KBM-7 (cell line): Measurements from ENCODE around the gene CIP2A.

ENCODE experiments used
- DNase-seq: peaks from one replicate; pipeline ENCODE4 v3.0.0-alpha.2; 2015
- in situ Hi-C: fragments of 300-500 bp; cut with MboI; formaldehyde crosslinking; loops from 2 replicates; pipeline ENCODE4 v1.14.3; 2020; ENCODE audit warnings: low sequenced_read_pairs, low pct_unique_long_range_greater_than_20kb, mixed read lengths

CIP2A gene

DNA sequence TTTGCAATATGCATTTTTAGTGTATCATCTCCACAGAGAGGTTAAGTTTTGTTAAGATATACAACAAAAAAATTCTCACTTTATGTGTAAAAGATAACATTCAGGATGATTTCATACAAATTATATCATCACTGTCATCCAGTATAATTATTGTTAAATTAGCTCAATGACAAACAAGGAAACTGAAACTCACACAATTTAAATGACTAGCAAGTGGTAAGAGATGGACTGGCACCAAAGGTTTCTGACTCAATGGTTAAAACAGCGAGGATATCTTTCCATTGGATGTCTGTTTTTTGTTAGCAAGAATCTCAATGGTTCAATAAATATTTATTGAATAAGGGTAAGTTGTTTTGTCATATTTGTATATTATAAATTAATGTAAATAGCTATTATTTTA is 22.6 kb downstream of the CIP2A start:
- in situ Hi-C loops: no loop called here
- no peak for DNase-seq

GRCh38 chr3:108565506-108565905 is 23.7 kb downstream of the CIP2A start:
- in situ Hi-C loops: no loop called here
- DNase-seq: no peak

GRCh38 chr3:108564564-108564963 is 24.7 kb downstream of the CIP2A start:
- no peak for DNase-seq
- in situ Hi-C loops: no loop called here

- in situ Hi-C loops: no loop called here
Measured at GRCh38 chr3:108562565-108562964, 26.7 kb downstream of the CIP2A start.

DNA sequence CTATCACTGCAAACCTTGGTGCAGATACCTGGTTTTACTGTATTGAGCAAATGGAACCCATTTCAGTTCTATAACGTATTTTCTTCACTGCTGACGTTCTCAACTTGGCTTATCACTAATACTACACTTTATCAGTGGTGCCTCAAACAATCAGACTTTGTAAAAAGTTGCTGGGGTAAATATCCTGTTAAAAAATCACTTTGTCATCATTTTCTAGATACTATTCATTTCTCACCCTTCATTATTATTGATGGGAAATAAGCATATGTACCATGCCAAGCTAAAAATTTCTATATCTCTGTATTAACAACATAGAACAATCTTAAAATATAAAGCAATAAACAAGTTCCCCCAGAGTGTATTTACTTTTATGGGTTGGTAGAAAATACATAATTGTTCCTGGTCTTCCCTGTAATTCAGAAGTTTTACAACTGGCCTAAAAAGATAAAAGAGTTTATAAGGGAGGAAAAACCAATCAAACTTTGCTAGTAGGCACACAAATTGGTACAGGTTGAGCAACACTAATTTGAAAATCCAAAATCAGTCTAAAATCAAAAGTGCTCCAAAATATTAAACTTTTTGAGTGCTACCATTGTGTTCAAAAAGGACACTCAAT is 33.2 kb downstream of the CIP2A start:
- in situ Hi-C loops: no loop called here
- no peak for DNase-seq

More at GRCh38 chr3:108562565-108562964, 26.7 kb downstream of the CIP2A start:
- no peak for DNase-seq

- no peak for DNase-seq
- in situ Hi-C loops: no loop called here
Measured at GRCh38 chr3:108554913-108555571, 34.2 kb downstream of the CIP2A start.

DNA sequence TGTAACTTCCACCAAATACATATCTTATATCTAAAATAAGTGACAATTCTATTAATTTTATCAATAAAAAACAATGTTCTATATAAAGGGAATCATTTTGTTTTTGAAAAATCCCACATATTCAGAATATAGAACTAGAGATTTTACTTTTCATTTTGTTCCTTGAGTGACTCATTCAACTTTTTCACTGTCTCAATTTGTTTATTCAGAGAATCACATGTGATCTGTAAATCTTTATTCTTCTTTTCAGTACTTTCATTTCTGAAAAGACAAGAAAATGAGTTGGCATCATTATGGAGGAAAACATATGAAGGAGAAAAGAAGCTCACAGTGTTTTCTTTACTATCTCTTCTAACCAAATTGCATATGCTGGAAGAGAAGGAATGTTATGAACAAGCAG is 35.0 kb downstream of the CIP2A start:
- DNase-seq: no peak
- in situ Hi-C loops: no loop called here

- DNase-seq: peak; percentile 58
- in situ Hi-C loops: no loop called here
Measured at GRCh38 chr3:108552267-108553159, 36.7 kb downstream of the CIP2A start.

DNA sequence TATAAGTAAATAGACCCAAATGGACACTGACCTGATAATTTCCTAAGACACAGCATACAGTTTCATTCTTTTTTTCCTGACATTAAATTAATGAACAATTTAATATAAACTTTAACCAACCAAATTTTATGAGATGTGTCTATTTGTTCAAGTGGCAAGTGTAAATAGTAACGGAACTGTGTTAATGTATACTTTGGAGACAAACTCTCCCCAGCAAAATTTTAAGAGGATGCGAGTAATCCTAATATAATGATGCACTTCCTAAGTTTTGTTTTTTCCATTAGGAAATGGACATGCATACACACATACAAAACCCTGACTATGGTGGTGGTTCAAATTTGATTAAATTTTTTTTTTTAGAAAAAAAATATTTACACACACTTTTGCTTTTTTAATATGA is 40.4 kb downstream of the CIP2A start:
- in situ Hi-C loops: no loop called here
- DNase-seq: no peak

- in situ Hi-C loops: no loop called here
- DNase-seq: no peak
Measured at GRCh38 chr3:108548304-108548703, 40.9 kb downstream of the CIP2A start.

- in situ Hi-C loops: no loop called here
Measured at GRCh38 chr3:108546692-108547091, 42.5 kb downstream of the CIP2A start.

DNA sequence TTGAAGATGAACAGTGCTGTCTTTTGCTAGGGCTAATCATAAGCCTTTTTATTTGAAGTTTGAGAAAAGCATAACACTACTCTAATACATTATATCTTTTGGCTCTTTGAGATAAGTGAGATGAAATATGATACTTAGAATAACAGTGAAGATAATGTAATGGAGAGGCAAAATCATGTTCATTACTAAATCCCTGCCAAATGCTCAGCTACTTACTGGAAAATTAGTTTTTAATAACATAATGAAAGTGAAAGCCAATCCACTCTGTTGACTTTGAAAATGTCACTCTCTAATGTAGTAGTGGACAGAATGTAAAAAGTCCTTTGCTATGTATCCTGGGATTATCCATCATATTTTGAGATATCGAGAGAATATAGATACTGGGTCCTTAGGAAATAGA is 43.0 kb downstream of the CIP2A start:
- in situ Hi-C loops: no loop called here

More at GRCh38 chr3:108546692-108547091, 42.5 kb downstream of the CIP2A start:
- DNase-seq: no peak

DNA sequence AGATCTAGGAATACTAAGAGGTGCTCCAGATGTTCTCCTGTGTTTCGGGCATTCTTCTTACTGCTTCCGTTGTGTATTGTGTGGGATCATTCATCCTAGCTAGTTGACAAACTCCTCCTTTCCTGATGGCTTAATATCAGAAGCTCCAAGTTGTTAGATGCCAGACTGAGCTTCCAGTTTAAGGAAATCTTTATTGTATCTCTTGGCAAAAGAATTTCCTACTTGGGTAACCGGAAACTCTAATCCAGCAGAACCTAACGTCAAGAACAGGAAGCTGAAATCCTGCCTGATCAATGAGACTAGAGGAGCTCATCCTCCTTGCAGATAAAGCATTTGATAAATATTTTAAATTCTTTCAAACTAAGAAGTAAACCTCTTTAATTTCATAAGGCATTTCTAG is 51.2 kb downstream of the CIP2A start:
- in situ Hi-C loops: no loop called here
- no peak for DNase-seq

More for the DNA sequence above, 43.0 kb downstream of the CIP2A start:
- no peak for DNase-seq

DNA sequence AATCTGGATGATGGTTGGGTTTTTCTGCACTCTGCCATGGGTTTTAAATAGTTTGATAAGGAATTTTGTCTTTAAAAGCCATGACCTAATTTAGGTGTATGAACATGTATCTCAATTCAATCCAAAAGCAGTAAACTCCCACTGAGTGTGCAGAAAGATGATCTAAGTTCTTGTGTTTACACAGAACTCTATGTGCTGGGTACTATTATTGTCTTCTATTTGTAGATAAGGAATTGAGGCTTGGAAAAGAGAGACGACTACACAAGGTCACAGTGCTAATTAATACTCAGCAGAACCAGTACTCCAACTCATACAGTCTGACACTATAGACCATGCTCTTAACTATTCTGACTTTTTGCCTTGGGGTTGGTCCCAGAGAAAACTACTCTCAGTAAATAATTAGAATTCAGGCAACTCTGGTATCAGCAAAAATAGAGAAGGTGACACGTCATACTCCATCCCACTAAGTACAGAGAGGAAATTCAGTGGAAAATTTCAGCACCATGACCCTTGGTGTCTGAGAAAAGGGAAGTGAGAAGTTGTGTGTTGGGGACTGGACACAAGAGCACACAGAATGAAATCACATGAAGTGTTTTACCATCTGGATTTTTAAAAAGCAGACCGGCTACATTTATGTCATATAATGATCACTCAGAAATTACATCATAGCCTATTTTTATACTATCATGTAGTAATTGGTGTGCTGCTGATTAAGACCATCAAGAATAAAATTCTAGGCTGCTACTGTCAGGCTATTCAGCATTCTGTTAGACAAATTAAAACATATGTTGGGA is 60.6 kb downstream of the CIP2A start:
- in situ Hi-C loops: no loop called here
- DNase-seq: peak; percentile 61

GRCh38 chr3:108527817-108528216 is 61.4 kb downstream of the CIP2A start:
- in situ Hi-C loops: no loop called here
- no peak for DNase-seq

GRCh38 chr3:108527109-108527508 is 62.1 kb downstream of the CIP2A start:
- no peak for DNase-seq
- in situ Hi-C loops: no loop called here

GRCh38 chr3:108525971-108526370 is 63.3 kb downstream of the CIP2A start:
- no peak for DNase-seq
- in situ Hi-C loops: no loop called here

DNA sequence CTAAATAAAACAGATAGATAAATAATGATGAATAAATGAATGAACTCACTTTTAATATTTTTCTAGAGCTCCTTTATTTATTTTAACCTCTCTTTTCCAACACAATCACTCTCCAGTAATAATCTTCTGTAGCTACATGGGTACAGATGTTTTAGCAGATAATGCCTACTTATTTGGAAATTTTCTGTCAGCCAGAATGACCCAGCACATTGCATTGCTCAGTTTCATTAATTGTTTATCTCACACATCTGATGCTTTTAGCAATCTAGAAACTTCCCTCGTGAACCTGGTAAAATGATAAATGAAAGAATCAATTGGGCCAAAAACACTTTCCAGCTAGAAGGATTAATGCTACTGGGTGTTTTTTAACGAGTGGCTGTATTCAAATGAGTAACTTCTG is 64.0 kb downstream of the CIP2A start:
- in situ Hi-C loops: no loop called here
- no peak for DNase-seq

DNA sequence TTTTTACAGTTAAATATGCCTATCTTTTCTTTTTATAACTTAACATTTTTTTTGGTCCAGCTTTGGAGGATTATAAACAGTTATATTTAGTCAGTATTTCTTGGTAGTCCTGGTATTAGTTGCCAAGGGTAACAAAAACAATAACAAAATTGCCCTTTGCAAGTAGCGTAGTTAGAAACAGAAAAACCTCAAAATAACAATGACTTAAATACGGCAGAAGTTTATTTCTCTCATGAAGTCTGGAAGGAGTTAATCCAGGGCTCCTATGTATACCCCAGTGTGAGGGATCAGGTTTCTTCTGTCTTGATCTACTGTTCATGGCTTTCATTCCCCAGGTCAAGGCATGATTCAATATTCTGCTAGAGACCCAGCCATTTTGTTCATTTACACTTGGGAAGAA is 64.7 kb downstream of the CIP2A start:
- DNase-seq: no peak
- in situ Hi-C loops: no loop called here
